AG09309 (cell line): Measurements from ENCODE around the gene AKAP6.

ENCODE experiments used
- DNase-seq: peaks from one replicate; pipeline ENCODE4 v3.0.0-alpha.2; 2010; ENCODE audit warnings: low read depth
- H3K4me3 ChIP-seq: 2 replicates; pipeline ENCODE4 v1.5.1; 2011; ENCODE audit warnings: mild to moderate bottlenecking, low read depth, low read length, moderate library complexity; ENCODE audit not compliant: control insufficient read depth
- TF ChIP-seq, protein P1 (sequence below): IDR thresholded peaks from 2 replicates; pipeline ENCODE4 v1.5.1; 2011; ENCODE audit warnings: mild to moderate bottlenecking, low read depth, low read length, inconsistent platforms; ENCODE audit not compliant: insufficient read depth, control insufficient read depth; ENCODE audit errors: missing control alignments

The AKAP6 gene

DNA sequence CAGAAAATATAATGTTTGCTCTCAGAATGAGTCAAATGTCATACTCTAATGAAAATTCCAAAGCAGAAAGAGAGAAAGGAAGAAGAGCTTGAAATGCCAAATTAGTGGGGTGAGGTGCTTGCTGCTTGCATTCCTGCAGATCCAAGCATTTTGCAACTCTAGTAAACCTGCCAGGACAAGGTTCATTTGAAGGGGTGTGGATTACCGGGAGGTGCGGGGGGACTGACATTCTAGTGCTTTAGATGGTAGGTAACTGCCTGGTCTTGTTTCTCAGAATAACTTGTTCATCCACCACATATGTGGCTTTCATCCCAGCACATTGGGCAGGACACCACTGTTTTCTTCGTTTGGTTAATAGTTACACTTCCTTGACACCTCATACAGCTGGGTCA is 144.4 kb downstream of the AKAP6 start:
- TF ChIP-seq, protein P1, sequence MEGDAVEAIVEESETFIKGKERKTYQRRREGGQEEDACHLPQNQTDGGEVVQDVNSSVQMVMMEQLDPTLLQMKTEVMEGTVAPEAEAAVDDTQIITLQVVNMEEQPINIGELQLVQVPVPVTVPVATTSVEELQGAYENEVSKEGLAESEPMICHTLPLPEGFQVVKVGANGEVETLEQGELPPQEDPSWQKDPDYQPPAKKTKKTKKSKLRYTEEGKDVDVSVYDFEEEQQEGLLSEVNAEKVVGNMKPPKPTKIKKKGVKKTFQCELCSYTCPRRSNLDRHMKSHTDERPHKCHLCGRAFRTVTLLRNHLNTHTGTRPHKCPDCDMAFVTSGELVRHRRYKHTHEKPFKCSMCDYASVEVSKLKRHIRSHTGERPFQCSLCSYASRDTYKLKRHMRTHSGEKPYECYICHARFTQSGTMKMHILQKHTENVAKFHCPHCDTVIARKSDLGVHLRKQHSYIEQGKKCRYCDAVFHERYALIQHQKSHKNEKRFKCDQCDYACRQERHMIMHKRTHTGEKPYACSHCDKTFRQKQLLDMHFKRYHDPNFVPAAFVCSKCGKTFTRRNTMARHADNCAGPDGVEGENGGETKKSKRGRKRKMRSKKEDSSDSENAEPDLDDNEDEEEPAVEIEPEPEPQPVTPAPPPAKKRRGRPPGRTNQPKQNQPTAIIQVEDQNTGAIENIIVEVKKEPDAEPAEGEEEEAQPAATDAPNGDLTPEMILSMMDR: no peak
- H3K4me3 ChIP-seq: no peak overlapping the region
- no peak for DNase-seq

DNA sequence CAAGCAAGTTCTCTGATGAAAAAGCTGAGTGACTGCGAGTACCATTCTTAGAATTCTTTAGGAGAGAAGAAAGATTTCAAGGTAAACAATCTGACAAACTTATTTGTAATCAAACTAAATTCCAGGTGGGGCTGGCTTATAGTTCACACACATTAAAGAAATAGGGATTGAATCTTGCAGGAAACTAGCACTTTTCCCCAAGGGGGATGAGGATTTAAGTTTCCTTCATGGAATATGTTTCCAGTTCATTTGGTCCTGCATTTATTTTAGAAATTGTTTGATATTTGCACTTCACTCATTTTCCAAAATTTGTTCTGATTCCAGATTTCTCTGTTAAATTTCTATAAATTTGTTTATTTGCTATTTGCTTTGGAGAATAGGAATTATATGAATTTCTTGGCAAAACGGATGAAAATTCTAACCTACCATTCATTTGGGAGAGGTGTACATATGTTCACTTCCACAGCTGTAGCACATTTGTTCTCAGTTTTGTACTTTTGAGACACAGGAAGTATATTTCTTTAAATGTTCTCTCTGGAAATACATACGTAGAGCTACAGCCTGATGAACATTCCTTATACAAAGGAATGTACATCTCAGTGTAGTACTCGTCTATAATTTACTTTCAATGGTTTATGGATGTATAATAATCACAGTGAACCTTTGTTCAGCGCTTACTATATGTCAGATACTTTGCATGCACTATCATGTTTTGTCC is 145.5 kb downstream of the AKAP6 start:
- DNase-seq: no peak

DNA sequence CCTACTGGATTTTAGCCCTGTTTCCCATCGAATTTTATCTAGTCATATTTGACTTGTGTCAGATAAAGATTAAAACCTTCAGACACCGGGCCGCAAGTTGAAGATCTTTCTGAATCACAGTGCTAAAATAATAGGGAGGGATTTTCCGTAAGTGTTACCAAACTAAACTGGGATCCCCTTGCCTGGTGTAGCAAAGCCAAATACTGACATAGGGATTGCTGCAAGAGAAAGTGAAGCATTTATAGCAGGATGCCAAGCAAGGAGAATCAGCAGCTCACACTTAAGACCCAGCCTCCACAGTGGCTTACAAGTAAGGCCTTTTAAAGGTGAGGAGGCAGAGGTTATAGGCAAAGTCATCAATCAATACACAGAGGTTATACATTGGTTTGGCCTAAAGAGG is 147.4 kb downstream of the AKAP6 start:
- TF ChIP-seq, protein P1: no peak
- no peak for DNase-seq
- no peak overlapping the region for H3K4me3 ChIP-seq

More for the DNA sequence above, 145.5 kb downstream of the AKAP6 start:
- TF ChIP-seq, protein P1: no peak
- no peak overlapping the region for H3K4me3 ChIP-seq

DNA sequence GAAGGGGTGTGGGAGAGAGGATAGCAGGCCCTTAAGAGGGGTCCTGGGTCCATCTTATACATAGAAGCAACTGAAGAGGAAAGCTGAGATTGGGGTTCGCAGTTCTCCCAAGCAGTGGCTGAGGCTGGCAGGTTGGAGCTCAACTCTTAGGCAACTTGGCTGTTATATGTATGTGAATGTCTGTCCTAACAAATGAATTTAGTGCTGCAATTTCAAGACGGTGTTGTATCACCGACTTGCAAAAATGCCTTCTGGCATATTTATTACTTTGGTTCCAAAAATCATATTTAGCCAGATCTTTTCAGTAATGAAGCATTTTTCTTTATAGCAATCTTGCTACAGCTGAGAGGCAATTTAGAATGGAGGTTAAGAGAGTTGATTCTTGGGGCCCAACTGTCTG is 148.3 kb downstream of the AKAP6 start:
- H3K4me3 ChIP-seq: no peak overlapping the region
- TF ChIP-seq, protein P1: no peak
- no peak for DNase-seq

DNA sequence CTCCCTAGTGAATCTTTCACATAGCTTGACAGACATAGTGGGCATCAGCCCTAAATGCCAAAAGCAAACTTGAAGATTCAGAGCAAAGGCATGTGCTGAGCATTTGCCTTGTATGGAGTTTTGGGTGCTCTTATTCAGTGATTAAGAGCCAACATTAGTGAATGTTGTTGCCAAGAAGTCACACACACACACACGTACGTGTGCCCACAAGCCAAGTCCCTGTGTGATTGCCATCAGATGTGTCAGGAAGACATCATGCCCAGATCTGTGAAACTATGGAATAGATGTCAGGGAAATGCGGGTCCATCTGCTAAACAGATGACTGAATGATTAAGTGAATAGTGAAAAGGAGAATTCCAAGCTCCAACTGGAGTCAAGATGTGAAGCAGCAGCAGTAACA is 149.0 kb downstream of the AKAP6 start:
- no peak overlapping the region for H3K4me3 ChIP-seq
- no peak for DNase-seq
- TF ChIP-seq, protein P1: no peak

DNA sequence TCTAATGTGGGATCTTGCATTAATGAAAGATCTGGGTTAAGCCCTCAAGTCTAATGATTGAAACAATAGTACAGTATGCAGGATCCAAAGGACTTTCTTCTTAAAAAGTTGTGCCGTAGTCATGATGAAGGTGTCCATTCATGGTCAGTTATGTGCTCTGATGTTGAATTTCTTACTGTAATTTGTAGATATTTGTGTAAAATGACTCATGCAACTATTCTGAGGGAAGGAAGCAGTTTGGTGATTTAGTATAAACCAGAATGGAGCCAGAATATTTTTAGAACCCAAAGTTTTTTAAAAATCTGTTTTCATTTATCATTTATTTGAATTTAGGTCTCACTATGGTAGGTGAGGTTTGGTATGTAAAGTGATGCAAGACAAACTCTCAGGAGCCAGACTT is 151.2 kb downstream of the AKAP6 start:
- no peak for DNase-seq
- TF ChIP-seq, protein P1: no peak
- no peak overlapping the region for H3K4me3 ChIP-seq

DNA sequence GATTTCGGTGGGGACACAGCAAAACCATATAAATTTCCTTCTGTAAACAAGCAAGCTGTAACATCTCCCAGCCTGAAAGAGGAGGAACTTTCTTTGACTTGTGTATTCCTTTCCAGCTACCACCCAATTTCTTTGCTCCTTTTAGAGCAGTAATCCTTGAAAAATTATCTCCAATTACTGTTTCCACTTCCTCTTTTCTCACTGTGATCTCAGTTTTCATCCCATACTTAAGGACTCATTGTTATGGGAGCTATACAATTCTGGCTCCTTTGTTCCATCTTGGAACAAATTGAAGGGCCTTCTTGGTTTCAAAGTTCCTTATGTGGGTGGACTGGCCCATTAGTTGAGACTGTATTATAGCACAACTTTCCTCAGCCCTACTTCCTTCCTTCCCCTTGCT is 152.6 kb downstream of the AKAP6 start:
- TF ChIP-seq, protein P1: no peak
- DNase-seq: no peak
- no peak overlapping the region for H3K4me3 ChIP-seq
